Right lung (tissue), 5 donors: ENCODE results near the gene NTNG1. TPM values are rescaled to one million over a fixed set of nuclear protein-coding genes. Genes with fewer than 3 reads are reported as not detected.
A peak's percentile ranks its signal among the peaks of the same experiment; 100 is the strongest.
"Not testable (repeated sequence)": the region's sequence is repeated elsewhere in the genome, so short reads cannot be mapped to it uniquely, and the experiment has no call there.

Source experiments
- DNase-seq, 2 donors: peaks; one replicate each; pipeline ENCODE4 v3.0.0-alpha.2; 2013
- polyA plus RNA-seq, 5 donors: library from polyadenylated mRNA; unstranded; fragments of 120-200 nt; gene quantifications; one replicate each; pipeline versions ENCODE4 v1.2.1 to v1.2.3, GENCODE V29; 2013; ENCODE audit warnings: inconsistent platforms in 1 of 5, low replicate concordance in 1 of 5; ENCODE audit not compliant: insufficient read length in 5 of 5, insufficient read depth in 1 of 5

The NTNG1 gene
- polyA plus RNA-seq, 5 donors: 20.7 to 28.0 (median 24.2) TPM

DNA sequence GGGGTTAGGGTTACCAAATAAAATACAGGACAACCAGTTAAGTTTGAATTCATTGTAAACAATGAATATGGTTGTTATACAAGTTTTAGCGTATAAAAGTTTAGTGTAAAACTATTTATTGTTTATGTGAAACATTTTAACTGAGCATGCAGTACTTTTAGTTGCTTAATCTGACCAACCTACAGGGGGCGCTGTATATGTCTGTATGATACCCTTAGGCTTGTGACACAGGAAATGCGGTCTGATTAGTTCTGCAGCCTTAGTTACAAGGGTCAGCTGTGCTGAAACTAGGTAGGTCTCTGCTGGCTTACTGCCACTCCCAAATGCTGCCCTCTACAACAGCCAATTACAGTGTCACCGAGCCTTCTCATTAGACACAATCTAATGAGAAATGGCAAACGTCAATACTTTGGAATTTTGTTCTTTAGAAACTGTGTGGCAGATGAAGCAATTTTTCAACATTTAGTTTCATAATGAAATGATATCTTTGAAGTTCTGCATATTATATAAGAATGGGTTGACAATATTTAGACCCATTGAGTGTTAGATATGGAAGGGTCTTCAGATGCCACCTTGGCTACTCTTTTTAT lies 56.2 kb downstream of the NTNG1 start:
- DNase-seq: no peak

DNA sequence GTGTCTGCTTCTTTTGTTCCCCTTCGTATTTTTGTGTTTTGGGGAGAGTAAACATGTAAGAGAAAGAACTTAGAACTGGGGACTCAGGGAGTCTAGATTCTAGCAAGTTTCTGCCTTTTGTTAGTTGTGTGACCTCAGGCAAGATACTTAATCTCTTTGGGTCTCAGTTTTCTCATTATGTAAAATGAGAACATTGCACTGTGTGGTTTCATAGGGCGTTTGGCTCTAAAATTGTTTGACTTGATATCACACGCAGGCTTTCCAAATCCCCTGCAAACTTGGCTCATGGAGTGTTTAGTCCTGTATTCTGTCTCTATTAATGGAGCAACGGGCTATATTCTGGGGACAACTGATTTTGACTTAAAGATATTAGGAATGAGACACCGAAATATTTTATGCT lies 57.7 kb downstream of the NTNG1 start:
- peak; percentile 36 to 41 for DNase-seq

DNA sequence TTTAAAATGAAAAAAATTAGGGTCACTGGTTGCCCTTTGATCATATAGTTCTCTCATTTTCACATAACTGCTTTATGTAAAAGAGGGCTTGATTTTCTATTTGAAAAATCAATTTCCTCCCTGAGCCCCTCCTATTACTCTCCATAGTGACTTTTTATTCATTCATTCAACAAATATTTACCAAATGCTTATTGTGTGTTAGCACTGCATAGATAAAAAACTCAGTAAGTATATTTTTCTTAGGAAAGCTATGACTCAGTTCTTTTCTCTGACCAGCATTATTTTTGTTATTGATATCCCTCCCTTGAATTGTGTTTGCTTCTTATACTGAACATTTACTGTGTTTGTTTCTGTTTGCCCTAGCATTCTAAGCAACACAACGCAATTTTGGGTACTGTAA lies 59.8 kb downstream of the NTNG1 start:
- DNase-seq: no peak

DNA sequence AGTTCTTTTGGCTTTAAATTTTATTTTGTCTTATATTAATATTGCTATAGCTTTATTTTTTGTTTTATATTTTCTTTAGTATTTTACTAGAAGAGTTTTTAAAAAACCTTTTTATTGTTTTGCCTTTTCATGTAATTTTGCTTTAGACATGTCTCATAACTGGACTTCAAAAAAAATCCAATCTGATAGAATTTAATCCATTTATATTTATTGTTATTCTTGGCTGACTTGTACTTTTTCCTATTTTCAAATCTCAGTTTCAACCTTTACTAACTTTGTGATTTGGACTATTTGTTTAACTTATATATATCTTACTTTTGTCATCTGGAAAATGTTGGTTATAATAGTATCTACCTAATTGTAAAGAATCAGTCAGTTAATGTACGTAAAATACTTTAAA lies 61.2 kb downstream of the NTNG1 start:
- no peak for DNase-seq

DNA sequence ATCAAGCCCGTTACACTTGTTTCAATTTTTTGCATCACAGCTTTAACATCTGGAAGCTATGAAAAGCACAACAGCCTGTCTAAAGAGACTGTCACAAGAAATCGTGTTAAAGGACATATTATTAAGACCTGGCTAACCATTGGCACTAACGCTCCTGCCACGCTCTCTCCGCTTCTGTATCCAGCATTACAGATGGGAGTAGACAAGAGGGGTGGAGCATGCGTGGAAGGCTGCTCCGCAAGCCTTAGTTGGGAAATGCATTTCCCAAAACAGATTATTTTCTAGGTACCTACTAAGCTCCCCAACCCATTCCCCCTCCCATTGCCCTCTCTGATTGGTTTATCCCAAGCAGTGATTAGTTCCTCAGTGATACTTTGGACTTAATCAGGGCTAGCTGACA lies 72.4 kb downstream of the NTNG1 start:
- DNase-seq: no peak

DNA sequence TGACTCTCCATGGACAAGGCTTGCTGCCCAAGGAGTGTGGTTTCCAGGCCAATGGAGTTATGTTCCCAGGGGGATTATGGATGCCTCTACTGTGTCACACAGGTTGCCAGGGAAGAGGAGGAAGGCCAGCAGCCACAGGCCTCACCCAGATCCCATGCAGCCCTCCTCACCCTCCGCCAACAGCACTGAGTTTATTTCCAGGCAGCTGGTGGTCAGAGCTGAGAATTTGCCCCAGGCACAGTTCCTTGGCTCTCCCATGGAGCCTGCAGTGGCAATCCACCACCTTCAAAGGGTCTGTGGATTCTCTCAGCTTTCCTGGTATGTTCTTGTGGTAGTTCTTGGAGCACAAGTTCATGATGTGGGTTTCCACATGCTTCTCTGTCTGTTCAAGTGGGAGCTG lies 79.2 kb downstream of the NTNG1 start:
- no peak for DNase-seq

DNA sequence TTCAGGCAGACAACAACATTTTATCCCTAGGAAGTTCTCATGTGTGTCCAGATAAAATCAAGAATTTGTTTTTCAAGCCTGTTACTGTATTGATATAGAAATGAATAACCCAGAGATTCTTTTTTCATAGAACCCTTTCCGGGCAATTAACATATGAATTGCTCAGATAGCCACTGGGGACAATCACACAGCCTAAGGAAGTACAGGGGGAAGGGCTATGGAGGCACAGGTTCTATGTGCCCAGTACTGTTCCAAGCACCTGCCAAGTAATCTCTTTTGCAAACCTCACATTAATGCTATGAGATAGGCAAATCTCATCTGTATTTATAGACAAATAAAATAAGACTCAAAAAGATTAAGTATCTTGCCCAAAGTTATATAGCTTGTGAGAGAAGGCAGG lies 84.9 kb downstream of the NTNG1 start:
- no peak for DNase-seq

DNA sequence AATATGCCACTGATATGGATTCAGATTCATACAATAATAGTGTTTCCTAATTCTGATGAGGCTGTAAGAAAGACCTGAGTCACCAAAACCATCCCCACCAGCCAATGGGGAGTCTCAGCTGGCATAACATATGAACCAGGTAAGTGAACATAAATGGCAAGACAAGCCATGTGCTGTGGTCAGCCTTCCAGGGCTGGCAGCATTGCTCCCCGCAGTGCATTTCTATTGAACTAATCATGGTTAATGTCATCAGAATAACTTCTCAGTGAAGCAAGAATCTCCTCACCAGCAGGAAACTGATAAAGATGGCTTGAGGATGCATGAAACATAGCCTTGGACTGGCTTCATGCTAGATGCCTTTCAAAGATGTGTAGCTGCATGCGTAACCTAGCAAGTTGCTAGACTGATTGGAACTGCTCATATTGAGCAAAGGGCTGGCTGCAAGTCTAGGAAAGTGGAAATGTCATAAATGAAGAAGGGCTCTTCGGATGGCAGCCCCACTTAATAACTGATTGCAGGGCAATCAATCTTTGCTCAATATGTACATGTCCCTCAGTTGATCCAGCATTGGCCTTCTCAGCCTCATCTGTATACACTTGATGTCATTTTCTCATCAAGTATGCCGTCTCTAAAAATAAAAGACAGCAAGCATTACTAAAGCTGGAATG lies 88.0 kb downstream of the NTNG1 start:
- DNase-seq: no peak

DNA sequence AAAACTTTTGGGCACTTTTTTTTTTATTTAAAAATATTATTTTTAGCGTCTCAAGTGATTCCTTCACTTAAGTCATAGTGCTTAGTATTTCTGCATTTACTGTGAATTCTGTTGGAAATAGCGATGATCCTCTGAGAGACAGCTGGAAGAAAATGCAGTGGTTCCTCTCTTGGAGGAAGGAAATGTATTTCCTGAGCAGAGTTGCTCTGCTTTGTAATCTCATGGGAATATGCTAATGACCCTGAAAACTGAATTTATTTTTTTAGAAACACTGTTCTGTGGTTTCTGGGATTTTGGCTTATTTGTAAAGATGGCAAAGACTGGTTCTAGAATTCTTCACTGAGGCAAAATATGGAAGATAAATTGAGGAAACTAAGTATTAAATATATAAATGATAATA lies 88.9 kb downstream of the NTNG1 start:
- no peak for DNase-seq

DNA sequence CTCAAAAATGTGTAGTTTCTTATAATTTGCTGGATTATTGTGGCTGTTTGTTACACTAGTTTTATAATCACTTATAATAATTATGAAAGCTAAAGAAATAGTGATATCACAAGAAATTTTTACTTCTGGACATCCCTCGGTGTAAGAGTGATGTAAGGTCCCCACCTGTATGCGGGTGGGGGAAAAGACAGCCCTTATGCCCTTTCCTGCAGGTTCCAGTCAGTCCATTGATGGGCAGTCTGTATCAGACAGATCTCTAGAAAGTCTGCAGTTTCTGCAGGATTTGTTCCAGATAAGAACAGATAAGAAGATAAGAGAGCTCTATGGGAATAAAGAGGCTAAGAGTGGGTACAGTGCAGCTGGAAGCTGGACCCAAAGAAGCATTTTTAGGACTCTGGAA lies 89.3 kb downstream of the NTNG1 start:
- no peak for DNase-seq

DNA sequence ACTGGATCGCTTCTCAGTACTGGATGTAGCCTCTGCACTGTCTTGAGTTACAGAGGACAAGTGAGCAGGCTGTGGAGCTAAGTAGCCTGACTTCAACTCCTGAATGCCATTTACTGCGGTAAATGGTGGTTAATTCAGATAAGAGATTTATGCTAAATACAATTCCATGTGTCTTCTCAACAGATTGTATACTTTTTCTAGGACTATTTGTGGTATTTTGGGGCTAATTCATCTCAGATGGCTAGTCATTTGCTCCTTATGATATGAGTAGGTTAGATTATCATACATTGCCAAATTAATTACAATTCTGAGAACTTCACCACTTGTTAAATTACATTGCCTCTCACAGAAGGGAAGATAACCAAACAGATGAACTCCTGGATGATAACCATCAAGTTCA lies 90.5 kb downstream of the NTNG1 start:
- DNase-seq: no peak

DNA sequence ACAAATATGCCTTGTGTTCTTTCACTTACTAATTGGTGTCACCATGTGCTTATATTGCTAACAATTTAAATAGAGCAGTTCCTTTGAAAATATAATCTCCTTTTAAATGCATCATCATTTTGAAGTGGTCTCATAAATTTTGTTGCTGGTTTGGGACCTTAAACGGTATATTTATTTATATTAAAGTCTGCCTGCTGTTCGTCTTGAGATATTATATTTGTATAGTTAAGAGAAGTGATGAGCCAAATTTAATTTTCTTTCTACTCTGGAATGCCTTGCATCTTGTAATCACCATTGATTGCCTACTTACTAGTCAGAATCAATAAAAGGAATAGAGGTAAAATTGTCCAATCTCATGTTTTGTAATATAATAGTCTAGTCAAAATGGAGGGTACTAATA lies 91.6 kb downstream of the NTNG1 start:
- no peak for DNase-seq

DNA sequence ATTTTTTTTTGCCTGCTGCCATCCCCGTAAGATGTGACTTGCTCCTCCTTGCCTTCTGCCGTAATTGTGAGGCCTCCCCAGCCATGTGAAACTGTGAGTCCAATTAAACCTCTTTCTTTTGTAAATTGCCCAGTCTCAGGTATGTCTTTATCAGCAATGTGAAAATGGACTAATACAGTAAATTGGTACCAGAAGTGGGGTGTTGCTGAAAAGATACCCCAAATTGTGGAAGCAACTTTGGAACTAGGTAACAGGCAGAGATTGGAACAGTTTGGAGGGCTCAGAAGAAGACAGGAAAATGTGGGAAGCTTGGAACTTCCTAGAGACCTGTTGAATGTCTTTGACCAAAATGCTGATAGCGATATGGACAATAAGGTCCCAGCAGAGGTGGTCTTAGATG lies 95.9 kb downstream of the NTNG1 start:
- not testable (repeated sequence) for DNase-seq

DNA sequence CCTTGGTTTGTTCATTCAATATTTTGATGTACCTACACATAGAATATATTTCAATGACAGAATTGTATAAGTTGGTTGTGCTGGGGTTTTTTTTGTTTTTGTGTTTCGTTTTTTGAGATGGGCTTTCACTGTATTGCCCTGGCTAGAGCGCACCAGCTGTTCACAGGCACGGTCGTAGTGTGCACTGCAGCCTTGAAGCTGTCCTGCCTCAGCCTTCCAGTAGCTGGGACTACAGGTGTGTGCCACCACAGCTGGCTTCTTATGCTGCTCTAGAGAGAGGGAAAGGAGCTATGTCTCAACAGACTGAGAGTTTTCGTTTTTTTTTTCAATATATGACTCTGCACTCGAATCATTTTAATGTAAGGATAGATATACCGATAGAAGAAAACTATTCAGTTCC lies 102.6 kb downstream of the NTNG1 start:
- DNase-seq: no peak

DNA sequence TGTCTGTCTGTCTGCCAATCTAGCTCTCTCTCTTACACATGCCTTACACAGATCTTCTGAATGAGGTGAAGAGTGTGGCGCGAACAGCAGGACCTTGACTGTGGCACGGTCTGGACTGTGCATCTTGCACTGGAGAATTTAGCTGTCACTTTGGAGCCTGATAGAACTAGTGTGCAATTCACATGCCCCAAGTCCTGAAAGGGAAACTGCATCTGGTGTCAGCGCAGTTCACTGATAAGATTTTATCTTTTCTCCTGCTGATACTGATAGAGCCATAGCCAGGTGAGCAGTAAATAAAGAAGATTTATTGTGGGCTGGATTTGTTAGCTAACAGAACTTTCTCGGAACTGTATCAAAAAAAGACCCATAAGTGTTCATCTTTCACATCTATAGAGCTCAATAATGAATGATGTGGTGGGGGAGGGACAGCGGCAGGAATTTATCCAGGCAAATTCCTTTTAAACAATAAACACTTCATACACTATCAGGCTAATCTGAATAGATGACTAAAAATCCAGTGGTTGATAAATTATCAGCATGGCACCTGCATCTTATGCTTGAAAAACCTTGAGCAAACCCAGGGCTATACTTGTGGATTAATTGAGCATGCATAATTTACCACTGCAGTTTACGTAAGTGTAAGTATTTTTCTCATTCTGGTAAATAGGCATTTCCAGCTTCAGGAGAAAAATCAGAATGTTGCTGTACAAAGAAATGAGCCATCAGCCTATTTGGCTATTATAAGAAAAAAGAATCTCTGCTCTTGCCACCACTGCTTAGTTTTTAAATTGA lies 104.1 kb downstream of the NTNG1 start:
- DNase-seq: no peak

DNA sequence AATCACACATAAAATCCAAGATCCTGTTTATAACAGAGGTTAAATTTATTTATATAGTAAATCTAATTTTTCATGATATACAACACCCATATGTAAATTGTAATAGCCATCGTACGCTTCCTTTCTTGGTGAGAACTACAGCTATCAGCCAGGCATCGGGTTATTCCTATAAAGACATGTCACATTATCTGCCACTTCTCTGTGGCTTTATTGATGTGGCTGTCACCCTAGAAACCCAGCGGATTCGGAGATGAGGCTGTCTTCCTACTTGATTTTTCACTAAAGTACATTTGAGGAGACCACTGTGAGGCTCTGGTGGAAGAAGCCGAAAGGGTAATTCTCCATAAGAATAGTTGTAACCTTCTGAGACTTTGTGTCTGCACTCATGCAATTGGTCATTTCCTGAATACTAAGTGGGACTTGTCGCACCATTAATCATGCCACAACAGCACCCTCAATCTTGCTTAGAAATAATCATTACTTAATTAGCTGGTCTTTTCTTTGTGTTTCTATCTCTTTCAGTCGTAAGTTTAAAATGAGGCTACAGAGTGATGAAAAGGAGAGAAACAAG lies 106.0 kb downstream of the NTNG1 start:
- no peak for DNase-seq

DNA sequence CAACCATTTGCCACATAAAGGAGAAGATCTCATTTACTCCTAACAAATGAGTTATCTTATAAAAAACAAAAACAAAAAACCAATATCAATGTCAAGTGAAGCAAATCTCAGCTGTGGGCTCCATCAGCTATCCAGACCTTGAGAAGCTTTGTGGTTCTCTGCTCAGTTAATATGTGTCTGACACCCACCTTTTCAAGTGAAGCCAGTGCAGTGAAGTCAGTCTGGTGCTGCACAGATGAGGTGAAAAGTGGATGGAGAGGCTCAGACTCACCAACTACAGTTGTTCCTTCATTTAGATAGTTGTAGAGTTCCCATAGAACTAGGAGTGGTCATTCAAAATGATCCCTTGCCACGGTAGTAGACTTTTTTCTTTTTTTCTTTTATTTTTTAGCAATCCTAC lies 106.8 kb downstream of the NTNG1 start:
- DNase-seq: no peak

DNA sequence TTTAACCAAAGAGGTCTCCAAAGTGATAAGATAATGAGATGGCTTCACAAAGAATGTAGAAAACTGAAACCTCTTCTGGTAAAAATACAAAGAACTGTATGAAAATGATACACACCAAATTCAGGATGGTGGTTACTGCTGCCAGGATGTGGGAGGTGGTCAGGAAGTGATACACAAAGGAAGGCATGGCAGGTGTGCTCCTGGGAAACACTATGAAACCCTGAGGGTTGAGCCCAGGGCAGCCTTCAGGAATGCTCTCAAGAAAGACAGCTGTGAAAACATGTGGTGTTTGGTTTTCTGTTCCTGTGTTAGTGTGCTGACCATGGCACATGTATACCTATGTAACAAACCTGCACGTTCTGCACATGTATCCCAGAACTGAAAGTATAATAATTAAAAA lies 109.3 kb downstream of the NTNG1 start:
- DNase-seq: no peak

DNA sequence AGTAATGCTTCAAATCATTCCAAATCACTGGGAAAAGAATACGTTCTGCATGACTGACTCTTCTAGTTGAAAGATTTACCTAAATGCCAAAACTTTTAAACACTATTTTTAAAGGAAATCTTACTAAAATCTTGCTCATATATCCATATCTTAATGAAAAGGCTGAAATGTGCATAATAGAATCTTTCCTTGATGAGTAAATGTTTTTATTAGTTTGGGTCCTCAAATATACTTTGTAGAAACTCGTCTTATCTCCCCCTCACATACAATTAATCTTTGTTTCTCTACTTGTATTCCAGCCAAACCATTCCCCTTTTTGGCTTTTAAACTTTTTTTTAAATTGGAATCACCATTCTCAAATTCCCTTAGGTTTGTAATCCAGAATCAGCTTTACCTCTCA lies 110.2 kb downstream of the NTNG1 start:
- no peak for DNase-seq

DNA sequence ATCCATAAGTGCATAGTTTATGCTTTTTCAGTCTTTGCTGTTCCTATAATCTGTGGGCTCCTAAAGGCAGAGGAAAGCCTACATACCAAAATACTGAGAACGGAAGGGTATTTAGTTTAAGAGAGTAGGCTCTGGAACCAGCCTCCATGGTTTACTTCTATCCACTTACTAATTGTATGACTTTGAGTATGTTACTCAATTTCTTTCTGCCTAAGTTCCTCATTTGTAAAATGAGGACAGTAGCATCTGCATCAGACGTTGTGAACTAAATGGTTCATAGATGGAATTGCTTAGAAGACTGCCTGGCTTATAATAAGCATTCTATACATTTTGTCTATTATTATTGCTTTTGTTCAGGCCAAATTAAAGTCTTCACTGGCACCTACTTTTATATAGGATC lies 111.0 kb downstream of the NTNG1 start:
- DNase-seq: no peak

DNA sequence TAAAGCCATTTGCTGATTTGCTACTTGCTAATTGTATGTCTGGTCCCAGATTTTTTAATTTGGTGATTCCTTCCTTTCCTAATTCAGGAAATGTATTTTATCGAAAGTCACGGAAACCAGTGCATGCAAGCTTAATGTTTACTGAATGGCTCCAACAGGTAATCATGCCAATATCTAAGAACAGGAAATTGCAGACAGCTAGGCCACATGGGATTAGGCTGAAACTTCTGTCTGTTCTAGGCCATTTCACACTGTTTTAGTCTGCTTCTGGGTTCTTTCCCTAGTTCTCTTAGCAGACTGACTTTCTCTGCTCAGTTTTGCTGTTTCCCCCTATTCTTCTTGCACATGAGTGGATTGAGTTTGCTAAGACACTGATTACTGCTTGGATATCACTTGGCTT lies 111.4 kb downstream of the NTNG1 start:
- no peak for DNase-seq

DNA sequence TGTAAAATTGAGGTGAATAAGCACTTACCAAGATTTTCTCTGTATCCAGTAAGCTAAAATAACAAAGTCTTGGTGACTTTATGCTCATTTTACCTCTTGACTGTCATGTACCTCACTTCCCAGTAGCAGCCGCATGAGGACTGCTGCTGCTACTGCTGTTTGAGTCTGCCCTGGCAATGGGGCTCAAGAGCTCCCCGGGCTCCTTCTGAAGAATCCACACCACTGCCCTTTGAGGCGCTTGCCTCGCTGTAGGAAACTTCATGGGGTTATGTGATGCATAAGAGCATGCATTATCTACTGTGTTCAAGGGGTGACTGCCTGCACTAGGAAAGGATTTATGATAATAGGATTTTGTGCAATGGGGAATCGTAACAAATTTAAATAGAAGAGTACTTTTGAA lies 113.5 kb downstream of the NTNG1 start:
- DNase-seq: no peak

DNA sequence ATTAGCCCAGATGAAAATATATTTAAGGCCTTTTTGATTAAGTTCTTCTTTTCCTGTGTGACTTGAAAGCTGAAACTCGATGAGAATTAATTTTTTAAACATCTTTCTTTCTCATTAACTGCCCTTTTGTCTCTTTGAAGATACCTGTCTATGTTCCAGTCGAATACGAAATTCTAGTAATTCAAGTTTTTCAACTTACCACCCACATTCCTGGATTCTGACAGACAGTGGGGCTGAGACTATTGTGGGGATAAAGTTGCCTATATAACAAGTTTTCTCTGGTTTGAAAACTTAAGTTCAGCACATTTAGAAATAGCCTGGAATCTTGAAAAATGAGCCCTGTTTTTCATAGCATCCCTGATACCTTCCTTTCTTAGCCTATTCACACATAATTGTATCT lies 114.6 kb downstream of the NTNG1 start:
- DNase-seq: no peak
